HL-60 (cell line): Measurements from ENCODE around the gene PPP1R14C.

ENCODE experiments used
- DNase-seq, 2 experiments: peaks; one replicate each; pipeline ENCODE4 v3.0.0-alpha.2; 2010 to 2020; ENCODE audit warnings: low read depth in 1 of 2, low spot score in 1 of 2
- H3K27ac ChIP-seq: fragments of 250-450 bp; sonication (Bioruptor Pico); replicated peaks from 2 replicates; pipeline ENCODE4 v1.5.1; 2020; ENCODE audit warnings: mild to moderate bottlenecking, moderate library complexity
- H3K27me3 ChIP-seq: fragments of 250-450 bp; sonication (Bioruptor Pico); 2 replicates; pipeline ENCODE4 v1.5.1; 2021; ENCODE audit warnings: mild to moderate bottlenecking, moderate library complexity; ENCODE audit not compliant: insufficient read depth, poor library complexity, severe bottlenecking
- H3K4me3 ChIP-seq: replicated peaks from 2 replicates; pipeline ENCODE4 v1.5.1; 2011; ENCODE audit warnings: mild to moderate bottlenecking, control low read depth, low read length; ENCODE audit not compliant: insufficient read depth
- CTCF ChIP-seq: IDR thresholded peaks from one replicate; pipeline ENCODE4 v1.5.1; 2011; ENCODE audit warnings: low read length, control low read depth, inconsistent platforms; ENCODE audit not compliant: insufficient read depth
- GABPA ChIP-seq: IDR thresholded peaks from 2 replicates; pipeline ENCODE4 v1.6.1; 2012; ENCODE audit warnings: low read depth
- POLR2AphosphoS5 ChIP-seq: IDR thresholded peaks from 2 replicates; pipeline ENCODE4 v1.6.1; 2012; ENCODE audit warnings: low read depth
- REST ChIP-seq: IDR thresholded peaks from 2 replicates; pipeline ENCODE4 v1.6.1; 2012; ENCODE audit warnings: low read depth; ENCODE audit not compliant: insufficient replicate concordance
- SPI1 ChIP-seq: IDR thresholded peaks from 2 replicates; pipeline ENCODE4 v1.6.1; 2012; ENCODE audit warnings: low read depth, mild to moderate bottlenecking, borderline replicate concordance

Gene PPP1R14C

GRCh38 chr6:150298030-150298380 lies 155.2 kb downstream of the PPP1R14C start:
- TF ChIP-seq GABPA = no peak
- no peak for TF ChIP-seq REST
- TF ChIP-seq CTCF = no peak
- TF ChIP-seq POLR2AphosphoS5 = no peak
- TF ChIP-seq SPI1 = no peak
- DNase-seq = no peak
- H3K27me3 ChIP-seq = no peaks in the 10 kb centered on the region
- no peak overlapping the region for H3K27ac ChIP-seq
- H3K4me3 ChIP-seq = no peak overlapping the region

- H3K4me3 ChIP-seq = no peak overlapping the region
- no peak for DNase-seq
- TF ChIP-seq POLR2AphosphoS5 (no peak), REST (no peak), CTCF (no peak), GABPA (no peak), SPI1 (no peak)
- H3K27me3 ChIP-seq = no peaks in the 10 kb centered on the region
- no peak overlapping the region for H3K27ac ChIP-seq
These were observed 155.8 kb downstream of the PPP1R14C start for GRCh38 chr6:150298676-150299075.
